GM19452 (cell line): ENCODE data around the gene SPDYA.
A peak's percentile ranks its signal among the peaks of the same experiment; 100 is the strongest.

Source experiments
- ATAC-seq: cut with Tn5 transposase; IDR thresholded peaks from one replicate; pipeline ENCODE4 v1.9.1; 2021; ENCODE audit not compliant: unreplicated experiment

The SPDYA gene

DNA sequence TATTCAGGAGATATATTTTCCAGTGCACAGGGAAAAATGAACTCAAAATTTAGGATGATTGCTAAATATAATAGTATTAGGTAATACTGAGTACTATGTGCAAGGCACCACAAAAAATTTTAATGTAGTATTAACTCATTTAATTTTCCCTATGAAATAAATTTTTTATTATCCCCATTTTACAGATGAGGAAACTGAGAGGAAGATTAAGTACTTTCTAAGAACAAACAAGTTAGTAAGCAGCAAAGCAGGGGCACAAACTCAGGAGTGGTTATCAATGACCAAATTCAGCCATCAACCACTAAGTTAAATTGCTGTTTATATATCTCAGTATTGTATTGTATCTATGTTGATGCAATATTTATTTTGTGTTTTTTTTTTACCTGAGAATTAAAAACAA lies 14.2 kb downstream of the SPDYA start:
- no peak for ATAC-seq

DNA sequence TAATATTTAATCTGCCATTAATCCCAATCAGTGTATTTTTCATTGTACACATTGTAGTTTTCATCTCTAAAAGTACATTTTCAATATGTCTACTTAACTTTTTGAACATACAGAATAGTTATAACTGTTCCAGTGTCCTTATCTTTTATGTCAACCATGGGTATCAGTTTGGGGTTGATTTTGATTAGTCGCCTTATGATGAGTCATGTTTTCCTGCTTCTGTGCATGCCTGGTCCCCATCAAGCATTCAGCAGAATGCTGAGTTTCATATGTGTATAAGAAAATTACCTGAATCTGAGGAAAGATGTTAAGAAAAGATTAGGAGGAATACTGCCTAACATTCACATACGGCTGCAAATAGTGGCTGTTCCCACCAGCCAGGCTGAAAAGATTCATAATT lies 17.7 kb downstream of the SPDYA start:
- ATAC-seq: no peak

DNA sequence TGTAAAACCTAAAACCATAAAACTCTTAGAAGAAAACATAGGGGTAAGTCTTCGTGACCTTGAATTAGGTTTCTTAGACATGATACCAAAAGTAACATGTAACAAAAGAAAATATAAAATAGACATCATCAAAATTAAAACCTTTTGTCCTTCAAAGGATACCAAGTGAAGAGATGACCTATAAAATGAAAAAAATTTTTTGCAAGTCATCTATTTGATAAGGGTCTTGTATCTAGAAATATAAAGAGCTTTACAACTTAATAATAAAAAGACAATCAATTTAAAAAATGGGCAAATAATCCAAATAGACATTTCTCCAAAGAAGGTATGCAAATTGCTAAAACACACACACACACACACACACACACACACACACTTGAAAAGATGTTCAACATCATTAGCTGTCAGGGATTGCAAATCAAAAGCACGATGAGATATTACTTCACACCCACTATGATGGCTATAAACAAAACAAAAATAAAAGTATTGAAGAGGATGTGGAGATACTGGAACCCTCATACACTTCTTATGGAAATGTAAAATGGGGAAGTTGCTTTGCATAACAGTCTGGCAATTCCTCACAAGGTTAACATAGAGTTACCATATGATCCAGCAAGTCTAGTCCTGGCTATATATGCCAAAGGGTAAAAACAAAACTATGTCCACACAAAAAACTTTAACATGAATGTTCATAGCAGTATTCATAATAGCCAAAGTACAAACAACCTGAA lies 23.3 kb downstream of the SPDYA start:
- no peak for ATAC-seq

DNA sequence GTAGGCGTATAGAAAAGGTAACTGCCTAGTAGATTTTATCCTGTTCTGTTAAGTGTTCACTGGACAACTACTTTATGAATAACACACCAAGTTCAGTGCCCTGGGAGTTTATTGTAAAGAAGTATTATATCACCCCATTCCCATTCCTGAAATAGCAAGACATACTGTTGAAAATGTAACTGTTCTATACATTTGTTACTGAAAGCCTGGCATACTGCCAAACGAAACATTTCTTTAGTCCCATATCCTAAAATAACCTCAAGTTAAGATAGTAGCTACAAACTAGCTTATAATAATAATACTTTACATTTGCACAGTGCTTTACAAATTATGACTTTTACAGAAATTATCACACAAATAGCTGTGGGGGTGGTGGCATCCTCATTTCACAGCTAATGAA lies 25.1 kb downstream of the SPDYA start:
- no peak for ATAC-seq

DNA sequence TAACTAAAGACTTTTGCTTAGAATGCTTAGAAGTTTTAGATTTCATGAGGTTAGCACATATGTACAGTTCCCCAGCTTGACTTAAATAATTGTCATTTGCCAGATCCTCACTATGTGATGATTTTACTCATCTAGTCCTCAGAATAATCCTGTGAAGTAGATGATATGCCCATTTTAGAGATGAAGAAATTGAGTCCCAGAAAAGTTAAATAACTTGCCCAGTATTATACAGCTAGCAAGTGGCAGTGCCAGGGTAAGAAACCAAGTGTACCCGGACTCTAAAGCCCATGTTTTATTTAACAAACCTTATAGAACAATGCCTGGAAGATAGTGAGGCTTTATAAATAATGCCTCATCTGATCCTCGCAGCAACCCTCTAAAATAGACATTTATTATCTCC lies 28.3 kb downstream of the SPDYA start:
- no peak for ATAC-seq

DNA sequence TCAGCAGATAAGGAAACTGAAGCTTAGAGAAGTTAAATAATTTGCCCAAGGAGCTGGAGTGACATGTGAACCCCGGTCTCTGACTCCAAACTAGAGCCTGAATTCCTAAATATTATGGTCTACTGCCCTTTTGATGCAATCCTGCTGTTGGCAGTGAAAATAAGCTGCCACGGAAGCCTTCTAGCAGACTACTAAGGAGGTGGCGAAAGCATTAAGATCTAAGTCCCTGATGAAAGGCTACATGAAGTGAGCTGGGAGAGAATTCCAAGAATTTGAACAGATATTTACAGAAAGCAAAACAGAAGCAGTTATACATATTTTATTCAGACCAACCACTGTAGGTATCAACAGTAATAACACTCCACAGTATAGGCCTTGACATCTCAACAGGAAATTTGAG lies 31.4 kb downstream of the SPDYA start:
- ATAC-seq: no peak

DNA sequence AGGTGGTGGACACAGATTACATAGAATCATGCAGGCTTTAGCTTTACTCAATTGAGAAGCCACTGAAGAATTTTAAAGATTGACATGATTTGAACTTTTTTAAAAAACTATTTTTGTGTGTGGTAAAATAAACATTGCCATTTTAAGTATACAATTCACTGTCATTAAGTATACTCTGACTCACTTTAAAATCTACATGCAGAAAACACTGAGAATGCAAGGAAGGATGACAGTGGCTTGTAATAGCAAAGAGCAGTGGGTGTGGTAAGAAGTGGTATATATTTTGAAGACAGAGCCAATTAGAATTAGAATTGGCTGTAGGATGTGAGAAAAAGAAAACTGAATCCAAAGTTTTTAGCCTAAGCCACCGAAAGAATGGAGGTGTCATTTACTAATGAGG lies 44.6 kb downstream of the SPDYA start:
- no peak for ATAC-seq

DNA sequence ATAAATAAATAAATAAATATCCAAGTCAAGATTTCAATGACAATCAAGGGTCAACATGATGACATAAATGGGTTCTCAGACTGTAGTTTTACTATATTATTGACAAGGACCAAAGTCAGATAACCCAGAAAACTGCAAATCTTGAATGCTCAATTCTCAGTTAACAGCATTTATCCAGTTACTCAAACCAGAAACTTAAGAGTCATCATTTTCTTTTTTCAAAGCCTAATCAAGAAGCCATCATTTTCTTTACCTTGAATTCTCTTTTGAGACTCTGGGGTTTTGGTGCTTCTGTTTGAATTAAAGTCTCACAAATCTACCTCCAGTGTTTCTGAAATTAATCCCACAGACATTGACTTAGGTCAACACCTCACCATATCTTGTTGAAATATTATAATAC lies 45.3 kb downstream of the SPDYA start:
- ATAC-seq: no peak

DNA sequence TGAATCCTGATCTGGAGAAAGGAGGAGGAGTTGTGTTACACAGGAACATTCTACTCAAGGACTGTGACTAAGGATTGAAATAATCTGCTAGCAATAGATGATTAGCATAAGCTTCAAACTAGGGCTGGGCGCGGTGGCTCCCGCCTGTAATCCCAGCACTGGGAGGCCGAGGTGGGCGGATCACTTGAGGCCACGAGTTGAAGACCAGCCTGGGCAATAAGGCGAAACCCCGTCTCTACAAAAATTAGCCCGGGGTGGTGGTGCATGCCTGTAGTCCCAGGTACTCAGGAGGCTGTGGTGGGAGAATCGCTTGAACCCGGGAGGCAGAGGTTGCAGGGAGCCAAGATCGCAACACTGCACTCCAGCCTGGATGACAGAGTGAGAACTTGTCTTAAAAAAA lies 58.0 kb downstream of the SPDYA start:
- no peak for ATAC-seq

DNA sequence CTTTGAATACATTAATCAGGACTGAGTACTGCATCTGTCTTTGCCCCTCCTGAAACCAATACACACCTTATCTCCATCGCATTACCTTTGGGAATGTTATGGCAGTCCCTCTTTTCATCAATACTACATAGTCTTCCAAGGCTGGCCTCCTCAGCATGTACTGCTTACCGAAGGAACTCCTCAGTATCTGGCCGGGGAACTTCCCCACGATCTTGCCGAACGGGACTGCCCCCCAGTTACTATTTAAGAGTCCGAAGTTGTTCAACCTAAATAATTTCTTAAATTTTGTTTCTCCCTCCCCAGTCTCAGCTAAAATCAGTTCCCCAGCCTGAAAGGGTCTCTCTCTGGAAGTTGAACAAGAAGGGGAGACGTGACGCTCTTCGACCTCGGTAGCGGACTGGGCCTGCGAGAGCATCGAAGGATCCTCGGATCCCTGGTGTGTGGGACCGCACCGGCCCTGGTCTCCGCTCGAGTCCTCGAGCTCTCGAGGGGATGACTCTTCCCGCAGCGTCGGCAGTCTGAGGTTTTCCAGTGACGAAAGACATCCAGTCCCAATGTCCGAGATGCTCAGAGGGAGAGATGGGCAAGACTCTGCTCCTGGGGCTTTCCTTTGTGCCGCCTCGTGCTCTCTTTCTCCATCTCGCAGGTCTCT lies 59.0 kb downstream of the SPDYA start:
- peak; percentile 25 for ATAC-seq

DNA sequence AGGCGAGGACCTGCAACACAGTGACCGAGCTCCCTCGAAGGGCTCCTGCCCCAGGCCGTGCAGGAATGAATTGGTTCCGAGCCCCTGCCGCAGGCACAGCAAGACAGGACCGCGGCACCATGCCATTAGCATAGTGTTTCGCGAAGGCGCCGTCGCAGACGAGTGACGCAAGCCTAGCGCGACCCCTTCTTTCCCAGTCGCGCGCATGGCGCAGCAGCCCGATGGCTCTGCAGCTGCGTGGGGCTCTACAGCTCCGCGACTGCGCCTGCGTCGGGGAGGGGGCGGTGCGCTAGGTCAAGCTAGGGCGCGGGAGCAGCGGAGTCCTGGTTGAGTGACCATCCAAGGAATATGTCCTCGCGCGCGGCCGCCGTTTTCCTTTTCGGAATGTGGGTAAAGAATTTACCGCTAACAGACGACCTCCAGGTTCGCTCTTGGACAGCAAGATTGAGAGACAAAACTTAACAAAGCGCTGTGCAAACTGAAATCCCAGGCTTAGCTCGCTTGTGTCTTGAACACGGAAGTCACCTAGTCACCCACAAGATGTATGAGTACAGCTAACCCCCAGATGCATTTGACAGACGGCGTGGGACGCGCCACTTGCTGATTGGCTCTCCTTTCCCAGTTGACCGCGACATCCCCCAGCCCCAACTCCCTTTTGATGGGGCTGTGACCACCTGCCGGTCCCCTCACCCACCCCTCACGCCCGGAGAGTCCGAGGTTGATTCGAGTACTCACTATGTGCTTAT lies 59.7 kb downstream of the SPDYA start, which contains the start of gene TRMT61B:
TRMT61B (minus strand) TSS at position 164 of the 746 bp plus-strand sequence; CDS start at position 132, 32 bp downstream.
- peak; percentile 95 for ATAC-seq

DNA sequence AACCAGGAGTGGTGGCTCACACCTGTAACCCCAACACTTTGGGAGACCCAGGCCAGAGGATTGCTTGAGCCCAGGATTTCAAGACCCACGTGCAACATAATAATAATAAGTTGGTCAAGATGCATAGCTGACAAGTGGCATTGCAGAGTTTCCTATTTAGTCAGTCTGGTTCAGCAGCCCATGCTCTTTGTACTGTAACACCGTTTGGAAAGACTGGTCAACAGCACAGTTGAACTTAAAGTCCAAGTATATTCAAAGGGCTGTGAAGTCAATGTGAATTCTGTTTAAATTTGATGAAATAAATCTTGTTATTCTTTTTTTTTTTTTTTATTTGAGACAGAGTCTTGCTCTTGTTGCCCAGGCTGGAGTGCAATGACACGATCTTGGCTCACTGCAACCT lies 61.0 kb downstream of the SPDYA start:
- no peak for ATAC-seq

DNA sequence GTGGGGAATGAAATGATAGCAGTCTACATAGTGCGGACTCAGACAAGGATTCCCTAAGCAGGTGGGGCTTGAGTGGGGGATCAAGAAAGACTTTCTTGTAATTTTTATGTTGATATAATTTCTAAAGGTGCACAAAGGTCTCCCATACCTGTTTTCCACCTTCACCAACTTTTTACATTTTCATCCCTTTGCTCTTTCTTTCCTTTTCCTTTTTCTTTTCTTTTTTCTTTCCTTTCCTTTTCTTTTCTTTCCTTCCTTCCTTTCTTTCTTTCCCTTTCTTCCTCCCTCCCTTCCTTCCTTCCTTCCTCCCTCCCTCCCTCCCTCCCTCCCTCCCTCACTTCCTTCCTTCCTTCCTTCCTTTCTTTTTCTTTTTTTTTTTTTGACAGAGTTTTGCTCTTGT lies 69.6 kb downstream of the SPDYA start:
- no peak for ATAC-seq

DNA sequence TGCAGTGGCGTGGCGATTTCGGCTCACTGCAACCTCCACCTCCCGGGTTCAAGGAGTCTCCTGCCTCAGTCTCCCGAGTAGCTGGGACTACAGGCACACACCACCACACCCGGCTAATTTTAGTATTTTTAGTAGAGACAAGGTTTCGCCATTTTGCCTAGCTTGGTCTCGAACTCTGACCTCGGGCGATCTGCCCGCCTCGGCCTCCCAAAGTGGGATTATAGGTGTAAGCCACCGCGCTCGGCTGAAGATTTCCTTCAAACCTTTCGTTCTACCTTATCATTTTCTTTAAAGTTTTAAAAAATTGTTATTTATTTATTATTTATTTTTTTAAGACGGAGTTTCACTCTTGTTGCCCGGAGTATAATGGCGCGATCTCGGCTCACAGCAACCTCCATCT lies 82.9 kb downstream of the SPDYA start:
- ATAC-seq: no peak

DNA sequence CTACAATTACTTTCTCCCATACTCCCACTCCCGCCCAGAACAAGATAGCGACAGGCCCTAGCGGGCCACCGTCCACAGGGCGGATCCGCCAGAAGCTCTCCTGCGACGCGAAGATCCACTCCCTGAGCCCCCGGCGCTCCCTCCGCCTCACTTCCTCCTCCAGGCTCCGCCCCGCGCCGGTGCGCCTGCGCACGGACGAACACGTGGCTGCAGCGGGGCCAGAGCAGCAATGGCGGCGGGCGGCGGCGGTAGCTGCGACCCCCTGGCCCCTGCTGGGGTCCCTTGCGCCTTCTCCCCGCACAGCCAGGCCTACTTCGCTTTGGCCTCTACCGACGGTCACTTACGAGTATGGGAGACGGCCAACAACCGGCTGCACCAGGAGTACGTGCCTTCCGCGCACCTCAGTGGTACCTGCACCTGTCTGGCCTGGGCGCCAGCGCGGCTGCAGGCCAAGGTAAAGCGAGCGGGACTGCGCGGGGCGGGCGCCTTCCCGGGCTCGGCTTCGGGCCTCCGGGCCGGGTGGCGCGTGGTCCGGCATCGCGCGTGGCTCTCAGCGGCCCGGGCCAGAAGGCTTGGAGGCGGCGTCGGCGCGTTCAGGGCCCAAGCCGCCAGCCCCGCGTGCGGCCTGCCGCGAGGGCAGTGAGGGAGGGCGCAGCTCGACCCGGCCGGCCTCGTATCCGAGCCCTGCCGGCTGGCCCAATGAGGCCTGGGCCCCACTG lies 84.0 kb downstream of the SPDYA start, which contains the start of gene WDR43:
WDR43 (plus strand) TSS at position 198 of the 719 bp plus-strand sequence; CDS start at position 230, 32 bp downstream.
- ATAC-seq: peak; percentile 91

DNA sequence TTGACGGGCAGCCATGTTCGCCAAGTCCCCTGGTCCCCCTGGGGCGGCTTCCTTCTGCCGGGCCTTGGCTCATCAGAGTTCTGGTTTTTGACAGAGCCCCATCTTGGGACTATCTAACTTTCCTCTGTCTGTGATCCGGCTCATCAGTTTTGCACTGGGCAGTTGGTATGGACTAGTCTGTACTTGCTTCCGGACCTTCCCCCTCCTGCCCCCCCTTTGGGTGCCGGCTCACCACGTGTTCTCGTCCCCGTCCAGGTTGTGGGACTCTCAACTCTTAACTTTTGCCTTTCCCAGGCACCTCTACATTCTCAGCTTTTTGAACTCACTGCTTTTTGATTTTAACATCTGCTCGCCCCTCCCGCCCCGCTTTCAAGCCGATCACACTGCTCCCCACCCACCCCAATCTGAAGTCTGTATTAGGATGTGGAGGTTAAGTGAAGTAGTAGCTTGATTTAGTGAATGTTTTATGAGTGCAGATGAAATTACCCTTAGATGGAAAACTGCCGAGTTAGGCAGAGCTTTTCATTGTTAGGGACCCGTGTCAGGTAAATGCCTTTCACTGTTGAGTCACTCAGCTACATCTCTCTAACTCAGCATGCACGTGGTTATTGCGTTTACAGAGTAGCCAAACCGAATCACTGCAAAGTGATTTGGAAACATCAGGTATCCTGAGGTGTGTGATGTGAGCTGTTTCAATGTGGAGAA lies 84.7 kb downstream of the SPDYA start:
- peak; percentile 21 for ATAC-seq

DNA sequence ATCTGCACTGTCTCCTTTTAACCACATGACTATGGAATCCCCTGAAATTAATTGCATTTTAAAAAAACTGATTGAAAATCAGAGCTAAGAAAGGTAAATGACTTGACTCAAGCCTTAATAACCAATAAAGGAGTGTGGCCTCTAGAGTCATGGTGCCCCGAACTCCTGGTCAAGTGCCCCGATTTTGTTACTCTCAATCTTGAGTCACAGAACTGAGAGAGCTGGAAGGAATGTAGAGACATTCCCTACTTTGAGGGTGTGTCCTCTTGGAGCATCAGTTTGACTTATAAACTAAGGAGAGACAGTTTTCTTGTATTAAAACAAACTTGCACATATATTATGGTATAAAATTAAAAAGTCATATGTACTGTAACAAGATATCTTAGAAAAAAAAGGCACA lies 86.3 kb downstream of the SPDYA start:
- no peak for ATAC-seq

DNA sequence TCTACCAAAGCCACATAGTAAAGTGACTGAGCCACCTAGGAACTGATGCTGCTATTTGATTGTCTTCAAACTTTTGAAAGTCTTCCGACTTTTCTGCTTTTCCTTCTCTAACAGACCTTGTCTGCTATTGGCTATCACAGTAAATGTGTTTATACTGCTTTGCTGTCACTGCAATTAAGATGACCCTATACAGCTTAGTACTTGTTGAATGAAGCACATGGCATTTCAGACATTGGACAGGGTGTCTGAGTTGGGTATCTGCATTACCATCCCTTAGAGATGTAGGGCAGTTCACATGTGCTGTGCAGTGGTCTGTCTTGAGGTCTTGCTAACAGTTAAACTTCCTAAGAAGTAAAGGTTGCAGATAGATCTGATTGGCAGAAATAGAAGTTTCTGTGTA lies 87.4 kb downstream of the SPDYA start:
- ATAC-seq: no peak
